SIG-M5 treated with dmso at 0.1 percent for 504 hours (cell line): ENCODE data around the gene ACTR3.
"Not testable (repeated sequence)": the region's sequence is repeated elsewhere in the genome, so short reads cannot be mapped to it uniquely, and the experiment has no call there.

Experiments used
- DNase-seq: peaks from one replicate; lab custom pipeline; 2025; ENCODE audit not compliant: unreplicated experiment; lab: John Stamatoyannopoulos, UW

ACTR3 gene

GRCh38 chr2:113889471-113890252 is at the start of gene ACTR3:
TSS of gene ACTR3 (plus strand) at chr2:113890089. CDS start at chr2:113890280, 191 bp downstream.
- DNase-seq: peak; percentile 98

GRCh38 chr2:113840518-113840917 is 49.4 kb upstream of the ACTR3 start:
- no peak for DNase-seq

- no peak for DNase-seq
Observed at GRCh38 chr2:113842919-113843736, 46.8 kb upstream of the ACTR3 start.

- not testable (repeated sequence) for DNase-seq
Observed at GRCh38 chr2:113843737-113844050, 46.2 kb upstream of the ACTR3 start.

GRCh38 chr2:113845261-113845660 is 44.6 kb upstream of the ACTR3 start:
- no peak for DNase-seq

GRCh38 chr2:113845796-113846195 is 44.1 kb upstream of the ACTR3 start:
- DNase-seq: not testable (repeated sequence)

GRCh38 chr2:113846429-113846828 is 43.5 kb upstream of the ACTR3 start:
- no peak for DNase-seq

GRCh38 chr2:113847144-113847543 is 42.7 kb upstream of the ACTR3 start:
- no peak for DNase-seq

- no peak for DNase-seq
Observed at GRCh38 chr2:113848758-113849415, 41.0 kb upstream of the ACTR3 start.

GRCh38 chr2:113850687-113851086 is 39.2 kb upstream of the ACTR3 start:
- DNase-seq: peak; percentile 25

- no peak for DNase-seq
Observed at GRCh38 chr2:113851640-113852039, 38.2 kb upstream of the ACTR3 start.

GRCh38 chr2:113854208-113854607 is 35.7 kb upstream of the ACTR3 start:
- DNase-seq: no peak

- DNase-seq: peak; percentile 56
Observed at GRCh38 chr2:113854970-113855740, 34.7 kb upstream of the ACTR3 start.

GRCh38 chr2:113857464-113857863 is 32.4 kb upstream of the ACTR3 start:
- DNase-seq: peak; percentile 71

- DNase-seq: no peak
Observed at GRCh38 chr2:113858764-113859163, 31.1 kb upstream of the ACTR3 start.

GRCh38 chr2:113861740-113862139 is 28.1 kb upstream of the ACTR3 start:
- DNase-seq: no peak

GRCh38 chr2:113863144-113863543 is 26.7 kb upstream of the ACTR3 start:
- DNase-seq: peak; percentile 74

GRCh38 chr2:113867571-113867970 is 22.3 kb upstream of the ACTR3 start:
- DNase-seq: no peak

- no peak for DNase-seq
Observed at GRCh38 chr2:113869253-113869652, 20.6 kb upstream of the ACTR3 start.

GRCh38 chr2:113872201-113872600 is 17.7 kb upstream of the ACTR3 start:
- DNase-seq: no peak

GRCh38 chr2:113873867-113874266 is 16.0 kb upstream of the ACTR3 start:
- DNase-seq: no peak
